NT2/D1 (cell line): ENCODE data around the gene ROCK2.
"Not testable (repeated sequence)": the region's sequence is repeated elsewhere in the genome, so short reads cannot be mapped to it uniquely, and the experiment has no call there.

Experiments
- DNase-seq: peaks from one replicate; pipeline ENCODE4 v3.0.0-alpha.2; 2011; ENCODE audit warnings: low read depth, low spot score
- H3K27me3 ChIP-seq: 2 replicates; pipeline ENCODE4 v1.6.0; 2011; ENCODE audit warnings: mild to moderate bottlenecking; ENCODE audit not compliant: insufficient read length, insufficient read depth
- H3K36me3 ChIP-seq: 2 replicates; pipeline ENCODE4 v1.6.1; 2011; ENCODE audit warnings: mild to moderate bottlenecking, low read length, mixed read lengths; ENCODE audit not compliant: insufficient read depth, insufficient read length
- H3K4me1 ChIP-seq: 2 replicates; pipeline ENCODE4 v1.5.1; 2011; ENCODE audit not compliant: insufficient read depth, insufficient read length
- H3K4me3 ChIP-seq: 2 replicates; pipeline ENCODE4 v1.5.1; 2011; ENCODE audit warnings: low read depth; ENCODE audit not compliant: insufficient read length
- H3K9ac ChIP-seq: 2 replicates; pipeline ENCODE4 v1.6.0; 2011; ENCODE audit warnings: low read depth; ENCODE audit not compliant: insufficient read length
- H3K9me3 ChIP-seq: 2 replicates; pipeline ENCODE4 v1.5.1; 2011; ENCODE audit warnings: mild to moderate bottlenecking, low read length; ENCODE audit not compliant: insufficient read depth
- SUZ12 ChIP-seq: IDR thresholded peaks from 2 replicates; pipeline ENCODE4 v1.6.1; 2011; ENCODE audit not compliant: insufficient read length, insufficient read depth; ENCODE audit errors: extremely low read depth
- YY1 ChIP-seq: IDR thresholded peaks from 2 replicates; pipeline ENCODE4 v1.6.1; 2011; ENCODE audit not compliant: insufficient read length, insufficient read depth
- ZNF274 ChIP-seq: IDR thresholded peaks from 2 replicates; pipeline ENCODE4 v1.6.1; 2011; ENCODE audit warnings: mild to moderate bottlenecking, low read depth, low read length

The ROCK2 gene

GRCh38 chr2:11260979-11261378, 83.5 kb downstream of the ROCK2 start:
- TF ChIP-seq SUZ12 = no peak
- TF ChIP-seq YY1 = no peak
- no peak for TF ChIP-seq ZNF274
- no peak for DNase-seq
- Histone ChIP-seq H3K9me3 (no peaks in the 10 kb centered on the region), H3K36me3 (peaks cover 4% of the 10 kb centered on the region), H3K4me3 (no peak overlapping the region), H3K9ac (no peak overlapping the region), H3K27me3 (no peaks in the 10 kb centered on the region), H3K4me1 (no peaks in the 10 kb centered on the region)

- Histone ChIP-seq H3K4me1 (no peaks in the 10 kb centered on the region), H3K9ac (no peak overlapping the region), H3K9me3 (no peaks in the 10 kb centered on the region), H3K36me3 (peaks cover 4% of the 10 kb centered on the region), H3K27me3 (no peaks in the 10 kb centered on the region), H3K4me3 (no peak overlapping the region)
- no peak for TF ChIP-seq YY1
- no peak for TF ChIP-seq ZNF274
- no peak for TF ChIP-seq SUZ12
- no peak for DNase-seq
Observed at GRCh38 chr2:11257964-11258363, 86.5 kb downstream of the ROCK2 start.

DNA sequence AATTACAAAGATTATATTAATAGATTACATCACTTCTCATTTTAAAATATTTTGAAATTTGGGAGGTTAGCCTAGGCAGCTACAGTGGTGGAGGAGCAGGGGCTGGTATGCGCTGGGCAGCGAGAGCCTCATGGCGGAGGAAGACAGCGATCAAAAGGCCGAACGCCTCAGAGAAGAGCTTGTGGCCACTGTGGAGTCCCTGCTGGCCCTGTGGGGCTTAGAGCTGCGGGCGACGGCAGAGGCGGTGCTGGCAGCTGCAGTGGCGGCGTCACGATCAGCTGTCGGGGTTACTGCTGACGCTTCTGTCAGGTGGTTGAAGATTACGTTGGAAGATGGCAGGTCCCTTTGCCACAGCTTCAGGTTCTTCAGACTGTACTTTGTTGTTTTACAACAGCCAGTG, 87.4 kb downstream of the ROCK2 start:
- H3K9ac ChIP-seq = no peak overlapping the region
- H3K4me3 ChIP-seq = no peak overlapping the region
- no peaks in the 10 kb centered on the region for H3K27me3 ChIP-seq
- H3K36me3 ChIP-seq = peaks cover 4% of the 10 kb centered on the region
- TF ChIP-seq YY1 (no peak), SUZ12 (no peak), ZNF274 (no peak)
- no peak for DNase-seq
- H3K4me1 ChIP-seq = no peaks in the 10 kb centered on the region
- no peaks in the 10 kb centered on the region for H3K9me3 ChIP-seq

- Histone ChIP-seq H3K36me3 (peaks cover 4% of the 10 kb centered on the region), H3K4me1 (no peaks in the 10 kb centered on the region), H3K9ac (no peak overlapping the region), H3K4me3 (no peak overlapping the region), H3K9me3 (no peaks in the 10 kb centered on the region), H3K27me3 (no peaks in the 10 kb centered on the region)
- TF ChIP-seq ZNF274 (no peak), YY1 (no peak), SUZ12 (no peak)
- no peak for DNase-seq
Observed at GRCh38 chr2:11256166-11256565, 88.3 kb downstream of the ROCK2 start.

DNA sequence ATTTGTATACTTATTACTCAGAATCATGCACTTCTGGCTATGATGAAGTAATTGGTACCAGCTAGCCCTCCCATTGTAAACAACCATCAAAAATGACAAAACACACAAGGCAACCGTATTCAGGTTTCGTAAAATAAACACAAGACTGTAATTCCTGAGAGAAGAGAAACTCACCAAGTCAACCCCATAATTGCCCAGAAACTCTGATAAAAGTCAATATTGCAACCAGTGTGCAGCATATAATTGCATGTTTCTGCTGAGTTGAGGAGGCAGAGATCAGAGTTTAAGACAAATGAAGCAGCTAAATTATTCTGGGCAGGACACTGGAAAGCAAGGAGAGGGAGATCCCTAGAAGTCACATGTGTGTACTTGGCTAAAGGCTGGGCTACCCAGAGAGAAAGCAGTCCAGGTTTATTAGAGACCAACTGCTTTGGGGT, 90.3 kb downstream of the ROCK2 start:
- Histone ChIP-seq H3K27me3 (no peaks in the 10 kb centered on the region), H3K9me3 (no peaks in the 10 kb centered on the region), H3K4me1 (no peaks in the 10 kb centered on the region), H3K36me3 (peaks cover 4% of the 10 kb centered on the region), H3K4me3 (no peak overlapping the region), H3K9ac (no peak overlapping the region)
- no peak for TF ChIP-seq ZNF274
- no peak for TF ChIP-seq SUZ12
- TF ChIP-seq YY1 = no peak
- no peak for DNase-seq

- H3K36me3 ChIP-seq = peaks cover 12% of the 10 kb centered on the region
- DNase-seq, H3K4me3 ChIP-seq, H3K9ac ChIP-seq, H3K27me3 ChIP-seq, H3K4me1 ChIP-seq, H3K9me3 ChIP-seq: not testable (repeated sequence)
Observed at GRCh38 chr2:11252458-11252857, 92.0 kb downstream of the ROCK2 start.

- no peaks in the 10 kb centered on the region for H3K27me3 ChIP-seq
- H3K9ac ChIP-seq = no peak overlapping the region
- H3K36me3 ChIP-seq = peaks cover 11% of the 10 kb centered on the region
- no peak for DNase-seq
- TF ChIP-seq SUZ12 = no peak
- no peak for TF ChIP-seq YY1
- no peak for TF ChIP-seq ZNF274
- H3K9me3 ChIP-seq = no peaks in the 10 kb centered on the region
- no peaks in the 10 kb centered on the region for H3K4me1 ChIP-seq
- H3K4me3 ChIP-seq = no peak overlapping the region
Observed at GRCh38 chr2:11250400-11251196, 93.8 kb downstream of the ROCK2 start.

DNA sequence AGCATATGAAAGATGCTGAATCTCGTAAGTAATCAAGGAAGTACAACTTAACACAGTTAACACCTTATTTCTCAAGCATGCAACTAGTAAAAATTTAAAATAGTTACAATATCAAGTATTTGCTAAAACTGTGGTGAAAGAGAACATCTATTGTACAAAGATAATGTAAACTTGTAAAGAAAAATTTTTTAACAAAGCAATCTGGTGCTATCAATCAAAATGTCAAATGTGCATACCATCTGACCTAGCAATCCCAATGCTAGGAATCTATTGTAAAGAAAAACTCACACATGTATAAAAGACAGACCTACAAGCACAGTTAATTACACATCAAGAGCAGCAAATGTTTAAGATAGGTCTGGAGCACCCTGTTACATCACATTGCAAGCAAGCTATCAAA, 99.1 kb downstream of the ROCK2 start:
- H3K27me3 ChIP-seq = no peaks in the 10 kb centered on the region
- no peak overlapping the region for H3K9ac ChIP-seq
- DNase-seq = no peak
- H3K36me3 ChIP-seq = peaks cover 20% of the 10 kb centered on the region
- H3K4me1 ChIP-seq = no peaks in the 10 kb centered on the region
- H3K4me3 ChIP-seq = no peak overlapping the region
- H3K9me3 ChIP-seq = no peaks in the 10 kb centered on the region
- no peak for TF ChIP-seq SUZ12
- no peak for TF ChIP-seq YY1
- no peak for TF ChIP-seq ZNF274
